ENCODE measurements around the gene CNTN5. TPM values are rescaled to one million over a fixed set of nuclear protein-coding genes. Genes with fewer than 3 reads are reported as not detected.

CNTN5 gene
- polyA plus RNA-seq, 1 donor from 2014 or later, result 1.1 TPM

DNA sequence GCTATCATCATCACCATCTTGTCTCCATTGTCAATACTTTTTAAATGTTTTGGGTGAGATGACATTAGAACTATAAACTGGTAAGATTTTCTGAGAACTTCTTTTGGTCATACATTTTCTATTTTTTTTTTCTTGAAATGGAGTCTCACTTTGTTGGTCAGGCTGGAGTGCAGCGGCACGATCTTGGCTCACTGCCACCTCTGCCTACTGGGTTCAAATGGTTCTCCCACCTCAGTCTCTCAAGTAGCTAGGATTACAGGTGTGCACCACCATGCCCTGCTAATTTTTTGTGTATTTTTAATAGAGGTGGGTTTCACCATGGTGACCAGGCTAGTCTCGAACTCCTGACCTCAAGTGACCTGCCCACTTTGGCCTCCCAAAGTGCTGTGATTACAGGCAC is 880.4 kb downstream of the CNTN5 start:
- no peaks in the 10 kb centered on the region for H3K36me3 ChIP-seq (ENCODE audit: insufficient read depth, low read length)
- no peaks in the 10 kb centered on the region for H3F3A ChIP-seq (ENCODE audit: insufficient read depth, low read length, poor library complexity, severe bottlenecking)
- no peaks in the 10 kb centered on the region for H3K79me2 ChIP-seq (replicated peaks; ENCODE audit: insufficient read depth, low read length)
- no peak overlapping the region for H3K4me2 ChIP-seq (ENCODE audit: low read length)
- no peak overlapping the region for H3K4me3 ChIP-seq (ENCODE audit: low read length)
- H2AFZ ChIP-seq (ENCODE audit: low read depth, low read length), result no peak overlapping the region
- no peaks in the 10 kb centered on the region for H3K27me3 ChIP-seq (ENCODE audit: insufficient read depth, low read depth, low read length)
- H4K20me1 ChIP-seq (ENCODE audit: insufficient read depth), result no peaks in the 10 kb centered on the region
- H3K27ac ChIP-seq (ENCODE audit: low read length), result no peak overlapping the region
- H3K9me3 ChIP-seq (ENCODE audit: low read length), result no peaks in the 10 kb centered on the region
- TF ChIP-seq POLR2AphosphoS5 (IDR thresholded peaks at IDR 0.05) (no peak), TAF1 (IDR thresholded peaks at IDR 0.05; ENCODE audit: low read depth) (no peak), SMC3 (conservative IDR thresholded peaks at IDR 0.05; ENCODE audit: poor library complexity) (no peak), RAD21 (conservative IDR thresholded peaks at IDR 0.05) (no peak), EP300 (conservative IDR thresholded peaks at IDR 0.05; ENCODE audit: poor library complexity, severe bottlenecking) (no peak), MXI1 (conservative IDR thresholded peaks at IDR 0.05; ENCODE audit: poor library complexity, severe bottlenecking) (no peak), EZH2 (IDR thresholded peaks at IDR 0.05; ENCODE audit: borderline replicate concordance, insufficient read depth, low read length, poor library complexity, severe bottlenecking) (no peak)
- TF ChIP-seq, protein P1, sequence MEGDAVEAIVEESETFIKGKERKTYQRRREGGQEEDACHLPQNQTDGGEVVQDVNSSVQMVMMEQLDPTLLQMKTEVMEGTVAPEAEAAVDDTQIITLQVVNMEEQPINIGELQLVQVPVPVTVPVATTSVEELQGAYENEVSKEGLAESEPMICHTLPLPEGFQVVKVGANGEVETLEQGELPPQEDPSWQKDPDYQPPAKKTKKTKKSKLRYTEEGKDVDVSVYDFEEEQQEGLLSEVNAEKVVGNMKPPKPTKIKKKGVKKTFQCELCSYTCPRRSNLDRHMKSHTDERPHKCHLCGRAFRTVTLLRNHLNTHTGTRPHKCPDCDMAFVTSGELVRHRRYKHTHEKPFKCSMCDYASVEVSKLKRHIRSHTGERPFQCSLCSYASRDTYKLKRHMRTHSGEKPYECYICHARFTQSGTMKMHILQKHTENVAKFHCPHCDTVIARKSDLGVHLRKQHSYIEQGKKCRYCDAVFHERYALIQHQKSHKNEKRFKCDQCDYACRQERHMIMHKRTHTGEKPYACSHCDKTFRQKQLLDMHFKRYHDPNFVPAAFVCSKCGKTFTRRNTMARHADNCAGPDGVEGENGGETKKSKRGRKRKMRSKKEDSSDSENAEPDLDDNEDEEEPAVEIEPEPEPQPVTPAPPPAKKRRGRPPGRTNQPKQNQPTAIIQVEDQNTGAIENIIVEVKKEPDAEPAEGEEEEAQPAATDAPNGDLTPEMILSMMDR (IDR thresholded peaks at IDR 0.05; ENCODE audit: poor library complexity, severe bottlenecking), result no peak
- TF ChIP-seq, protein P2, sequence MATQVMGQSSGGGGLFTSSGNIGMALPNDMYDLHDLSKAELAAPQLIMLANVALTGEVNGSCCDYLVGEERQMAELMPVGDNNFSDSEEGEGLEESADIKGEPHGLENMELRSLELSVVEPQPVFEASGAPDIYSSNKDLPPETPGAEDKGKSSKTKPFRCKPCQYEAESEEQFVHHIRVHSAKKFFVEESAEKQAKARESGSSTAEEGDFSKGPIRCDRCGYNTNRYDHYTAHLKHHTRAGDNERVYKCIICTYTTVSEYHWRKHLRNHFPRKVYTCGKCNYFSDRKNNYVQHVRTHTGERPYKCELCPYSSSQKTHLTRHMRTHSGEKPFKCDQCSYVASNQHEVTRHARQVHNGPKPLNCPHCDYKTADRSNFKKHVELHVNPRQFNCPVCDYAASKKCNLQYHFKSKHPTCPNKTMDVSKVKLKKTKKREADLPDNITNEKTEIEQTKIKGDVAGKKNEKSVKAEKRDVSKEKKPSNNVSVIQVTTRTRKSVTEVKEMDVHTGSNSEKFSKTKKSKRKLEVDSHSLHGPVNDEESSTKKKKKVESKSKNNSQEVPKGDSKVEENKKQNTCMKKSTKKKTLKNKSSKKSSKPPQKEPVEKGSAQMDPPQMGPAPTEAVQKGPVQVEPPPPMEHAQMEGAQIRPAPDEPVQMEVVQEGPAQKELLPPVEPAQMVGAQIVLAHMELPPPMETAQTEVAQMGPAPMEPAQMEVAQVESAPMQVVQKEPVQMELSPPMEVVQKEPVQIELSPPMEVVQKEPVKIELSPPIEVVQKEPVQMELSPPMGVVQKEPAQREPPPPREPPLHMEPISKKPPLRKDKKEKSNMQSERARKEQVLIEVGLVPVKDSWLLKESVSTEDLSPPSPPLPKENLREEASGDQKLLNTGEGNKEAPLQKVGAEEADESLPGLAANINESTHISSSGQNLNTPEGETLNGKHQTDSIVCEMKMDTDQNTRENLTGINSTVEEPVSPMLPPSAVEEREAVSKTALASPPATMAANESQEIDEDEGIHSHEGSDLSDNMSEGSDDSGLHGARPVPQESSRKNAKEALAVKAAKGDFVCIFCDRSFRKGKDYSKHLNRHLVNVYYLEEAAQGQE (IDR thresholded peaks at IDR 0.05; ENCODE audit: borderline replicate concordance), result no peak
- H3K9me2 ChIP-seq (ENCODE audit: insufficient read depth, low read length), result no peaks in the 10 kb centered on the region
- H3K9ac ChIP-seq (ENCODE audit: low read length), result no peak overlapping the region

GRCh38 chr11:99911116-99911515 is 890.4 kb downstream of the CNTN5 start:
- no peak for TF ChIP-seq EP300 (conservative IDR thresholded peaks at IDR 0.05; ENCODE audit: poor library complexity, severe bottlenecking)
- TF ChIP-seq TAF1 (IDR thresholded peaks at IDR 0.05; ENCODE audit: low read depth), result no peak
- no peak for TF ChIP-seq EZH2 (IDR thresholded peaks at IDR 0.05; ENCODE audit: borderline replicate concordance, insufficient read depth, low read length, poor library complexity, severe bottlenecking)
- TF ChIP-seq, protein P1 (IDR thresholded peaks at IDR 0.05; ENCODE audit: poor library complexity, severe bottlenecking), result no peak
- TF ChIP-seq RAD21 (conservative IDR thresholded peaks at IDR 0.05), result no peak
- TF ChIP-seq, protein P2 (IDR thresholded peaks at IDR 0.05; ENCODE audit: borderline replicate concordance), result no peak
- no peak for TF ChIP-seq SMC3 (conservative IDR thresholded peaks at IDR 0.05; ENCODE audit: poor library complexity)
- no peak for TF ChIP-seq MXI1 (conservative IDR thresholded peaks at IDR 0.05; ENCODE audit: poor library complexity, severe bottlenecking)
- TF ChIP-seq POLR2AphosphoS5 (IDR thresholded peaks at IDR 0.05), result no peak
- H3K27ac ChIP-seq (ENCODE audit: low read length), result no peak overlapping the region
- no peak overlapping the region for H3K9ac ChIP-seq (ENCODE audit: low read length)
- no peaks in the 10 kb centered on the region for H3K79me2 ChIP-seq (replicated peaks; ENCODE audit: insufficient read depth, low read length)
- H4K20me1 ChIP-seq (ENCODE audit: insufficient read depth), result no peaks in the 10 kb centered on the region
- H3K9me3 ChIP-seq (ENCODE audit: low read length), result no peaks in the 10 kb centered on the region
- no peak overlapping the region for H2AFZ ChIP-seq (ENCODE audit: low read depth, low read length)
- H3K36me3 ChIP-seq (ENCODE audit: insufficient read depth, low read length), result no peaks in the 10 kb centered on the region
- no peaks in the 10 kb centered on the region for H3K9me2 ChIP-seq (ENCODE audit: insufficient read depth, low read length)
- H3K27me3 ChIP-seq (ENCODE audit: insufficient read depth, low read depth, low read length), result no peaks in the 10 kb centered on the region
- H3K4me2 ChIP-seq (ENCODE audit: low read length), result no peak overlapping the region
- no peak overlapping the region for H3K4me3 ChIP-seq (ENCODE audit: low read length)
- no peaks in the 10 kb centered on the region for H3F3A ChIP-seq (ENCODE audit: insufficient read depth, low read length, poor library complexity, severe bottlenecking)
